Stomach (tissue), 9 donors: ENCODE data around the gene TENM3. TPM values are rescaled to one million over a fixed set of nuclear protein-coding genes. Genes with fewer than 3 reads are reported as not detected.

Experiments used
- DNase-seq, 2 donors: peaks; one replicate each; pipeline versions ENCODE4 v3.0.0 to v3.0.0-alpha.2; 2013 to 2019
- H3K27ac ChIP-seq, 5 donors: fragments of 200-600 bp in 4 of 5; sonication (generic) in 4 of 5; one replicate each; pipeline ENCODE4 v1.5.1; 2013 to 2019; ENCODE audit warnings: mild to moderate bottlenecking in 1 of 5, moderate library complexity in 1 of 5
- H3K27me3 ChIP-seq, 3 donors: fragments of 200-600 bp; sonication (generic); one replicate each; pipeline ENCODE4 v1.5.1; 2017 to 2019; ENCODE audit warnings: mixed run types in 1 of 3
- H3K36me3 ChIP-seq, 4 donors: fragments of 200-600 bp; sonication (generic); 1 replicate in 3 of 4; 2 replicates in 1 of 4; pipeline ENCODE4 v1.5.1; 2016 to 2019
- H3K4me1 ChIP-seq, 4 donors: fragments of 200-600 bp; sonication (generic); one replicate each; pipeline ENCODE4 v1.5.1; 2016 to 2019
- H3K4me3 ChIP-seq, 4 donors: fragments of 200-600 bp; sonication (generic) in 3 of 4; one replicate each; pipeline ENCODE4 v1.5.1; 2016 to 2019; ENCODE audit warnings: mild to moderate bottlenecking in 1 of 4
- H3K9me3 ChIP-seq, 4 donors: fragments of 200-600 bp; sonication (generic); one replicate each; pipeline ENCODE4 v1.5.1; 2016 to 2019
- CTCF ChIP-seq, 7 experiments: fragments of 450-650 bp in 4 of 7; fragments of 200-600 bp in 3 of 7; sonication (generic) in 3 of 7; IDR thresholded peaks; one replicate each; pipeline ENCODE4 v1.5.1; 2016 to 2019; ENCODE audit warnings: antibody characterized with exemption in 7 of 7, control low read depth in 2 of 7, mild to moderate bottlenecking in 1 of 7
- EP300 ChIP-seq: sonication (generic); formaldehyde crosslinking; IDR thresholded peaks from one replicate; pipeline ENCODE4 v1.6.1; 2017; ENCODE audit warnings: antibody characterized with exemption
- POLR2A ChIP-seq, 4 donors: fragments of 450-650 bp; IDR thresholded peaks; one replicate each; pipeline ENCODE4 v1.6.1; 2016; ENCODE audit warnings: antibody characterized with exemption in 4 of 4, control low read depth in 2 of 4, mild to moderate bottlenecking in 1 of 4, moderate library complexity in 1 of 4
- POLR2AphosphoS5 ChIP-seq, 3 donors: sonication (generic); formaldehyde crosslinking; IDR thresholded peaks; one replicate each; pipeline ENCODE4 v1.6.1; 2016; ENCODE audit warnings: antibody characterized with exemption in 3 of 3
- WGBS, 5 donors: extraction: QIAGEN DNeasy Blood & Tissue Kit in 3 of 5; methylation state at CpG; one replicate each; pipeline versions ENCODE4 v1.1.5 to v1.1.7; 2013 to 2018; 5-methylcytosine and 5-hydroxymethylcytosine counted together
- intact Hi-C: fragments of 100-400 bp; cut with DNase I; formaldehyde crosslinking; loops from one replicate; pipeline ENCODE4 v1.15.1; 2023; ENCODE audit warnings: low total_unique reads
- polyA plus RNA-seq, 3 donors: library from polyadenylated mRNA; stranded (reverse); fragments of 200-250 nt; gene quantifications; one replicate each; pipeline ENCODE4 v1.2.3, GENCODE V29; 2013
- total RNA-seq, 5 donors: library from RNA; depleted of rRNA; stranded (reverse); fragments of >200 nt; gene quantifications; one replicate each; pipeline versions ENCODE4 v1.1.0 to v1.2.3, GENCODE V29; 2014 to 2016
- donor health status: healthy with polysubstance abuse.
- donor health status: Bipolar disorder and iron deficiency.
- donor health status: healthy.

The TENM3 gene
- total and polyA plus RNA-seq, 8 donors: under 0.01 to 8.3 (median 0.44) TPM

- intact Hi-C loops: no loop called here
- no peak for DNase-seq
- Histone ChIP-seq H3K36me3 (no peaks in the 10 kb centered on the region), H3K27ac (no peak overlapping the region), H3K27me3 (no peaks in the 10 kb centered on the region), H3K9me3 (peaks cover 0 to 6% (median 2%) of the 10 kb centered on the region in 4 donors), H3K4me1 (no peaks in the 10 kb centered on the region), H3K4me3 (no peak overlapping the region)
- TF ChIP-seq CTCF (IDR thresholded peaks at IDR 0.05) (no peak), POLR2AphosphoS5 (IDR thresholded peaks at IDR 0.05) (no peak), EP300 (no peak), POLR2A (IDR thresholded peaks at IDR 0.05) (no peak)
- 55 to 72% (median 65%) methylated on average over 2 of the region's 2 CpGs for WGBS, 5 donors
Observed at GRCh38 chr4:182475539-182475938, 232.3 kb downstream of the TENM3 start.

GRCh38 chr4:182478475-182478874, 235.3 kb downstream of the TENM3 start:
- no peak overlapping the region for H3K4me3 ChIP-seq
- peak in 1 of 2 donors; percentile 55 for DNase-seq
- H3K27me3 ChIP-seq: no peaks in the 10 kb centered on the region
- no peak overlapping the region for H3K27ac ChIP-seq
- no peaks in the 10 kb centered on the region for H3K4me1 ChIP-seq
- peak in 4 of 7 experiments; percentile 16 to 69 (median 56) for TF ChIP-seq CTCF (IDR thresholded peaks at IDR 0.05)
- TF ChIP-seq EP300: no peak
- TF ChIP-seq POLR2AphosphoS5 (IDR thresholded peaks at IDR 0.05): no peak
- no peak for TF ChIP-seq POLR2A (IDR thresholded peaks at IDR 0.05)
- H3K36me3 ChIP-seq: no peaks in the 10 kb centered on the region
- WGBS, 5 donors: 0 to 9% (median 6%) methylated on average over 1 of the region's 1 CpG
- no peaks in the 10 kb centered on the region for H3K9me3 ChIP-seq
- intact Hi-C loops: no loop called here

GRCh38 chr4:182483685-182484084, 240.5 kb downstream of the TENM3 start:
- Histone ChIP-seq H3K4me3 (no peak overlapping the region), H3K9me3 (no peaks in the 10 kb centered on the region), H3K36me3 (no peaks in the 10 kb centered on the region), H3K27me3 (no peaks in the 10 kb centered on the region), H3K27ac (no peak overlapping the region), H3K4me1 (no peaks in the 10 kb centered on the region)
- intact Hi-C loops: loop anchor here (10.0 kb wide), 1 partner anchor 321 kb away; no protein-coding TSS in a partner anchor
- 75 to 95% (median 84%) methylated on average over 6 of the region's 6 CpGs for WGBS, 5 donors
- no peak for DNase-seq
- TF ChIP-seq CTCF (IDR thresholded peaks at IDR 0.05): no peak
- no peak for TF ChIP-seq POLR2A (IDR thresholded peaks at IDR 0.05)
- no peak for TF ChIP-seq EP300
- no peak for TF ChIP-seq POLR2AphosphoS5 (IDR thresholded peaks at IDR 0.05)

- intact Hi-C loops: loop anchor here (10.0 kb wide), 1 partner anchor 318 kb away; no protein-coding TSS in a partner anchor
- whole genome bisulfite sequencing, 5 donors: 82 to 89% (median 85%) methylated on average over 7 of the region's 7 CpGs
Observed at GRCh38 chr4:182486881-182487280, 243.7 kb downstream of the TENM3 start.

More at GRCh38 chr4:182486881-182487280, 243.7 kb downstream of the TENM3 start:
- Histone ChIP-seq H3K36me3 (no peaks in the 10 kb centered on the region), H3K27me3 (no peaks in the 10 kb centered on the region), H3K4me1 (peaks cover 0 to 2% (median 0%) of the 10 kb centered on the region in 4 donors), H3K9me3 (no peaks in the 10 kb centered on the region), H3K4me3 (no peak overlapping the region), H3K27ac (no peak overlapping the region)
- DNase-seq: no peak
- TF ChIP-seq POLR2AphosphoS5 (IDR thresholded peaks at IDR 0.05) (no peak), CTCF (IDR thresholded peaks at IDR 0.05) (no peak), EP300 (no peak)
